ENCODE measurements around the gene HCRT.

HCRT gene

GRCh38 chr17:42184713-42185620 is at the start of gene HCRT:
HCRT (minus strand) TSS chr17:42185452; CDS start chr17:42185365, 87 bp downstream.
- in situ Hi-C loops (cut with HindIII; ENCODE audit: low sequenced_read_pairs) = no loop called here
- no peak for TF ChIP-seq CTCF (IDR thresholded peaks at IDR 0.05; ENCODE audit: low read depth, low read length, missing control alignments)
- no peak for DNase-seq (ENCODE audit: low read depth)
- H3K4me3 ChIP-seq (ENCODE audit: low read depth, low read length) = peak within 1 kb of the TSS; percentile 41

GRCh38 chr17:42233994-42234393 is 48.7 kb upstream of the HCRT start:
- DNase-seq (ENCODE audit: low read depth) = no peak
- in situ Hi-C loops (cut with HindIII; ENCODE audit: low sequenced_read_pairs) = no loop called here
- no peak overlapping the region for H3K4me3 ChIP-seq (ENCODE audit: low read depth, low read length)
- no peak for TF ChIP-seq CTCF (IDR thresholded peaks at IDR 0.05; ENCODE audit: low read depth, low read length, missing control alignments)

GRCh38 chr17:42233156-42233555 is 47.9 kb upstream of the HCRT start:
- DNase-seq (ENCODE audit: low read depth) = no peak
- H3K4me3 ChIP-seq (ENCODE audit: low read depth, low read length) = no peak overlapping the region
- in situ Hi-C loops (cut with HindIII; ENCODE audit: low sequenced_read_pairs) = no loop called here
- no peak for TF ChIP-seq CTCF (IDR thresholded peaks at IDR 0.05; ENCODE audit: low read depth, low read length, missing control alignments)

GRCh38 chr17:42230225-42230624 is 45.0 kb upstream of the HCRT start:
- H3K4me3 ChIP-seq (ENCODE audit: low read depth, low read length) = no peak overlapping the region
- in situ Hi-C loops (cut with HindIII; ENCODE audit: low sequenced_read_pairs) = no loop called here
- no peak for DNase-seq (ENCODE audit: low read depth)
- no peak for TF ChIP-seq CTCF (IDR thresholded peaks at IDR 0.05; ENCODE audit: low read depth, low read length, missing control alignments)

GRCh38 chr17:42227849-42228700 is 42.8 kb upstream of the HCRT start:
- no peak for DNase-seq (ENCODE audit: low read depth)
- H3K4me3 ChIP-seq (ENCODE audit: low read depth, low read length) = no peak overlapping the region
- TF ChIP-seq CTCF (IDR thresholded peaks at IDR 0.05; ENCODE audit: low read depth, low read length, missing control alignments) = no peak
- in situ Hi-C loops (cut with HindIII; ENCODE audit: low sequenced_read_pairs) = no loop called here

GRCh38 chr17:42225646-42226045 is 40.4 kb upstream of the HCRT start:
- in situ Hi-C loops (cut with HindIII; ENCODE audit: low sequenced_read_pairs) = no loop called here
- no peak for TF ChIP-seq CTCF (IDR thresholded peaks at IDR 0.05; ENCODE audit: low read depth, low read length, missing control alignments)
- no peak overlapping the region for H3K4me3 ChIP-seq (ENCODE audit: low read depth, low read length)
- no peak for DNase-seq (ENCODE audit: low read depth)

Data from astrocyte of the cerebellum (primary cell).